ENCODE results near the gene STUB1. TPM values are rescaled to one million over a fixed set of nuclear protein-coding genes. Genes with fewer than 3 reads are reported as not detected.
A peak's percentile ranks its signal among the peaks of the same experiment; 100 is the strongest.

STUB1 gene
- total RNA-seq, 1 experiment from 2014 or later: 111 TPM

- peak overlapping the region; percentile 66 to 90 for H3K4me3 ChIP-seq (replicated peaks in 1 of 2; ENCODE audit: low read depth in 1 of 2, low read length in 2 of 2)
- CTCF ChIA-PET: interaction anchor here (1.1 kb wide), 1 partner anchor 9 kb away, joined by 3 read pairs; the partner anchor contains the start of gene WDR24
- H3K9ac ChIP-seq (ENCODE audit: low read length): peak overlapping the region; percentile 92
- DNase-seq (ENCODE audit: low read depth, low spot score): no peak
- peak; percentile 5; the same call in 1 of the 2 replicates for ATAC-seq
- RAD21 ChIA-PET (ENCODE audit: low non-redundant PET in 1 of 2, low total read pairs in 2 of 2, uncharacterized antibody in 2 of 2, unreplicated experiment in 2 of 2): no interaction called here
- H3K4me2 ChIP-seq (ENCODE audit: low read length): peak overlapping the region; percentile 97
- intact Hi-C loops (cut with micrococcal nuclease): no loop called here
- no peak overlapping the region for H2AFZ ChIP-seq (ENCODE audit: low read depth, low read length, poor library complexity, severe bottlenecking)
- no peaks in the 10 kb centered on the region for H4K20me1 ChIP-seq (ENCODE audit: insufficient read depth)
- POLR2A ChIA-PET: no interaction called here
- peak overlapping the region; percentile 98 for H3K27ac ChIP-seq (ENCODE audit: low read depth, low read length)
- no peaks in the 10 kb centered on the region for H3K9me3 ChIP-seq (ENCODE audit: control insufficient read depth in 1 of 2, insufficient read depth in 1 of 2, low read depth in 1 of 2, low read length in 2 of 2)
- H3K9me2 ChIP-seq (ENCODE audit: insufficient read depth): no peaks in the 10 kb centered on the region
- H3K4me1 ChIP-seq (ENCODE audit: control insufficient read depth in 1 of 2, insufficient read depth in 2 of 2, low read length in 2 of 2): peaks cover 13 to 54% of the 10 kb centered on the region in 2 experiments
- peaks cover 0 to 26% of the 10 kb centered on the region in 2 experiments; a peak in 2 of 4 replicates for H3K36me3 ChIP-seq (ENCODE audit: control insufficient read depth in 1 of 2, insufficient read depth in 2 of 2, low read length in 2 of 2)
- H3K27me3 ChIP-seq (ENCODE audit: insufficient read depth, low read length): no peaks in the 10 kb centered on the region
- TF ChIP-seq CTCF (IDR thresholded peaks at IDR 0.05 in 2 of 3, conservative IDR thresholded peaks at IDR 0.05 in 1 of 3; ENCODE audit: borderline replicate concordance in 1 of 3, insufficient read depth in 1 of 3, low read depth in 2 of 3, low read length in 2 of 3) (peak in 1 of 3 experiments; percentile 14; a peak in 2 of 6 replicates), MAX (IDR thresholded peaks at IDR 0.05) (no peak), JUND (IDR thresholded peaks at IDR 0.05) (no peak)
- H3K79me2 ChIP-seq (ENCODE audit: insufficient read depth, low read length): peaks cover 38% of the 10 kb centered on the region
- BruUV-seq (replicated peaks): no TSS peak
Measured at GRCh38 chr16:680967-681745, 946 bp downstream of the STUB1 start.

- TF ChIP-seq POLR2AphosphoS5 (IDR thresholded peaks at IDR 0.05; ENCODE audit: low read depth, low read length) (peak; percentile 11; the same call in 1 of the 2 replicates), ZNF274 (IDR thresholded peaks at IDR 0.05; ENCODE audit: low read depth, low read length) (no peak)
- Histone ChIP-seq H3K27ac (ENCODE audit: low read depth, low read length) (peak overlapping the region; percentile 98), H3K9ac (ENCODE audit: low read length) (peak overlapping the region; percentile 92), H3K4me1 (ENCODE audit: control insufficient read depth in 1 of 2, insufficient read depth in 2 of 2, low read length in 2 of 2) (peaks cover 13 to 55% of the 10 kb centered on the region in 2 experiments), H3K9me2 (ENCODE audit: insufficient read depth) (no peaks in the 10 kb centered on the region), H3K4me2 (ENCODE audit: low read length) (peak overlapping the region; percentile 97), H2AFZ (ENCODE audit: low read depth, low read length, poor library complexity, severe bottlenecking) (no peak overlapping the region), H4K20me1 (ENCODE audit: insufficient read depth) (no peaks in the 10 kb centered on the region), H3K36me3 (ENCODE audit: control insufficient read depth in 1 of 2, insufficient read depth in 2 of 2, low read length in 2 of 2) (peaks cover 0 to 33% of the 10 kb centered on the region in 2 experiments; a peak in 2 of 4 replicates), H3K4me3 (replicated peaks in 1 of 2; ENCODE audit: low read depth in 1 of 2, low read length in 2 of 2) (peak overlapping the region; percentile 66 to 90), H3K27me3 (ENCODE audit: insufficient read depth, low read length) (no peaks in the 10 kb centered on the region), H3K79me2 (ENCODE audit: insufficient read depth, low read length) (peaks cover 41% of the 10 kb centered on the region), H3K9me3 (ENCODE audit: control insufficient read depth in 1 of 2, insufficient read depth in 1 of 2, low read depth in 1 of 2, low read length in 2 of 2) (no peaks in the 10 kb centered on the region)
- ChIA-PET RAD21 (ENCODE audit: low non-redundant PET in 1 of 2, low total read pairs in 2 of 2, uncharacterized antibody in 2 of 2, unreplicated experiment in 2 of 2) (no interaction called here), CTCF (no interaction called here), POLR2A (no interaction called here)
- intact Hi-C loops (cut with micrococcal nuclease): no loop called here
- BruUV-seq (replicated peaks): TSS peak; percentile 80
- ATAC-seq (no peak), DNase-seq (ENCODE audit: low read depth, low spot score) (no peak)
Measured at GRCh38 chr16:681746-682427, 1.7 kb downstream of the STUB1 start.
